ENCODE data around the gene IMPA2. TPM values are rescaled to one million over a fixed set of nuclear protein-coding genes. Genes with fewer than 3 reads are reported as not detected.

The IMPA2 gene
- total RNA-seq, 1 experiment from 2014 or later = 37.6 TPM

DNA sequence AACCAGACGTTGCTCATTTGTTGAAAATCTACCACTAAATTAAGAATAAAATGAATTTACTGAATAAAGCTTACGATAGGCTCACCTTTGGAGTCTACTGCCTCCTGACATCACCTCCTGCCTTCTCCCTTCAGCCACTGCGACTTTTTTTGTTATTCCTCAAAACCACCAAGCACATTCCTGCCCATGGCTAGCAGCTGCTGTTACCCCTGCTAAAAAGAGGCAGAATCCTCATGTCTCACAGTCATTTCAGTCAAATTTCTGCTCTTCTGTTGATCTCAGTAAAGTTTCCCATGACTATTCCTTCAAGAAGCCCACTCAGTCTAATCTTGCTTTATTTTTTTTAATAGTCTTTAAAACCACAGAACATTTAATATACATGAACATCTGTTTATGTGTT, 71.6 kb downstream of the IMPA2 start:
- no peak for TF ChIP-seq SIN3A (IDR thresholded peaks at IDR 0.05; ENCODE audit: borderline replicate concordance, insufficient read depth, low read depth, low read length)
- TF ChIP-seq, protein P1, sequence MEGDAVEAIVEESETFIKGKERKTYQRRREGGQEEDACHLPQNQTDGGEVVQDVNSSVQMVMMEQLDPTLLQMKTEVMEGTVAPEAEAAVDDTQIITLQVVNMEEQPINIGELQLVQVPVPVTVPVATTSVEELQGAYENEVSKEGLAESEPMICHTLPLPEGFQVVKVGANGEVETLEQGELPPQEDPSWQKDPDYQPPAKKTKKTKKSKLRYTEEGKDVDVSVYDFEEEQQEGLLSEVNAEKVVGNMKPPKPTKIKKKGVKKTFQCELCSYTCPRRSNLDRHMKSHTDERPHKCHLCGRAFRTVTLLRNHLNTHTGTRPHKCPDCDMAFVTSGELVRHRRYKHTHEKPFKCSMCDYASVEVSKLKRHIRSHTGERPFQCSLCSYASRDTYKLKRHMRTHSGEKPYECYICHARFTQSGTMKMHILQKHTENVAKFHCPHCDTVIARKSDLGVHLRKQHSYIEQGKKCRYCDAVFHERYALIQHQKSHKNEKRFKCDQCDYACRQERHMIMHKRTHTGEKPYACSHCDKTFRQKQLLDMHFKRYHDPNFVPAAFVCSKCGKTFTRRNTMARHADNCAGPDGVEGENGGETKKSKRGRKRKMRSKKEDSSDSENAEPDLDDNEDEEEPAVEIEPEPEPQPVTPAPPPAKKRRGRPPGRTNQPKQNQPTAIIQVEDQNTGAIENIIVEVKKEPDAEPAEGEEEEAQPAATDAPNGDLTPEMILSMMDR (IDR thresholded peaks at IDR 0.05) = no peak
- TF ChIP-seq, protein P2, sequence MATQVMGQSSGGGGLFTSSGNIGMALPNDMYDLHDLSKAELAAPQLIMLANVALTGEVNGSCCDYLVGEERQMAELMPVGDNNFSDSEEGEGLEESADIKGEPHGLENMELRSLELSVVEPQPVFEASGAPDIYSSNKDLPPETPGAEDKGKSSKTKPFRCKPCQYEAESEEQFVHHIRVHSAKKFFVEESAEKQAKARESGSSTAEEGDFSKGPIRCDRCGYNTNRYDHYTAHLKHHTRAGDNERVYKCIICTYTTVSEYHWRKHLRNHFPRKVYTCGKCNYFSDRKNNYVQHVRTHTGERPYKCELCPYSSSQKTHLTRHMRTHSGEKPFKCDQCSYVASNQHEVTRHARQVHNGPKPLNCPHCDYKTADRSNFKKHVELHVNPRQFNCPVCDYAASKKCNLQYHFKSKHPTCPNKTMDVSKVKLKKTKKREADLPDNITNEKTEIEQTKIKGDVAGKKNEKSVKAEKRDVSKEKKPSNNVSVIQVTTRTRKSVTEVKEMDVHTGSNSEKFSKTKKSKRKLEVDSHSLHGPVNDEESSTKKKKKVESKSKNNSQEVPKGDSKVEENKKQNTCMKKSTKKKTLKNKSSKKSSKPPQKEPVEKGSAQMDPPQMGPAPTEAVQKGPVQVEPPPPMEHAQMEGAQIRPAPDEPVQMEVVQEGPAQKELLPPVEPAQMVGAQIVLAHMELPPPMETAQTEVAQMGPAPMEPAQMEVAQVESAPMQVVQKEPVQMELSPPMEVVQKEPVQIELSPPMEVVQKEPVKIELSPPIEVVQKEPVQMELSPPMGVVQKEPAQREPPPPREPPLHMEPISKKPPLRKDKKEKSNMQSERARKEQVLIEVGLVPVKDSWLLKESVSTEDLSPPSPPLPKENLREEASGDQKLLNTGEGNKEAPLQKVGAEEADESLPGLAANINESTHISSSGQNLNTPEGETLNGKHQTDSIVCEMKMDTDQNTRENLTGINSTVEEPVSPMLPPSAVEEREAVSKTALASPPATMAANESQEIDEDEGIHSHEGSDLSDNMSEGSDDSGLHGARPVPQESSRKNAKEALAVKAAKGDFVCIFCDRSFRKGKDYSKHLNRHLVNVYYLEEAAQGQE (IDR thresholded peaks at IDR 0.05; ENCODE audit: insufficient read depth in 1 of 2, low read depth in 2 of 2, low read length in 1 of 2) = no peak
- no peak for TF ChIP-seq POLR2AphosphoS5 (IDR thresholded peaks at IDR 0.05; ENCODE audit: low read depth, low read length)
- TF ChIP-seq TCF7L2 (IDR thresholded peaks at IDR 0.05; ENCODE audit: low read depth, low read length) = no peak
- Histone ChIP-seq H3K9me3 (ENCODE audit: control insufficient read depth, insufficient read depth, low read depth, low read length) (no peaks in the 10 kb centered on the region), H3K36me3 (ENCODE audit: control insufficient read depth, insufficient read depth, low read length) (no peaks in the 10 kb centered on the region), H3K27ac (ENCODE audit: low read length) (no peak overlapping the region), H3K27me3 (ENCODE audit: control insufficient read depth, insufficient read depth, low read length) (no peaks in the 10 kb centered on the region), H3K4me3 (ENCODE audit: low read depth in 2 of 2, low read length in 2 of 2) (no peak overlapping the region), H3K4me1 (ENCODE audit: control insufficient read depth, insufficient read depth, low read length) (no peaks in the 10 kb centered on the region)
- POLR2A ChIA-PET = no interaction called here
- BruUV-seq (replicated peaks) = no TSS peak
- no peak for ATAC-seq
- CTCF ChIA-PET = no interaction called here
- DNase-seq (ENCODE audit: low read depth, low spot score) = no peak
- intact Hi-C loops (cut with micrococcal nuclease; ENCODE audit: unreplicated experiment) = no loop called here
- in situ Hi-C loops (cut with HindIII; ENCODE audit: low pct_unique_long_range_greater_than_20kb, low sequenced_read_pairs) = no loop called here

DNA sequence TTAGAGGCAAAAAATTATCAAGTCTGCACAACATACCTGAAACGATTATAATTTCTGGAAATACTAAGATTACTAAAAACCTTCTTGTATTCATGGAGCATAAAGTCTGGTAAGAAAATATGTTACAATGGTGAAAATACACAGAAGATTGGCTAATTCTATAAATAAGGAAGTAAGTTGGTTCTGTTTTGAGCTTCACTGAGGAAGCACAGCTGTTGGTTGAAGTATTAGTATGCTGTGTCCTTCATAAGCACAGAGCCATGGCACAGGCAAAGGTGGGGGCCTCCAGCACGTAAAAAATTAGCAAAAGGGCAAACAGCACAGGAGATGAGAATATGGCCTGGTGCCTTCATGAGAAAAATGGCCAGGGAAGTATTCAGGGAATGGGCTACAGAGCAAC, 72.0 kb downstream of the IMPA2 start:
- TF ChIP-seq POLR2AphosphoS5 (IDR thresholded peaks at IDR 0.05; ENCODE audit: low read depth, low read length) (no peak), SIN3A (IDR thresholded peaks at IDR 0.05; ENCODE audit: borderline replicate concordance, insufficient read depth, low read depth, low read length) (no peak)
- TF ChIP-seq, protein P1 (IDR thresholded peaks at IDR 0.05) = no peak
- TF ChIP-seq, protein P2 (IDR thresholded peaks at IDR 0.05; ENCODE audit: insufficient read depth in 1 of 2, low read depth in 2 of 2, low read length in 1 of 2) = no peak
- ChIA-PET POLR2A (no interaction called here), CTCF (no interaction called here)
- no peaks in the 10 kb centered on the region for H3K27me3 ChIP-seq (ENCODE audit: control insufficient read depth, insufficient read depth, low read length)
- H3K36me3 ChIP-seq (ENCODE audit: control insufficient read depth, insufficient read depth, low read length) = no peaks in the 10 kb centered on the region
- ATAC-seq (no peak), DNase-seq (ENCODE audit: low read depth, low spot score) (no peak)
- intact Hi-C loops (cut with micrococcal nuclease; ENCODE audit: unreplicated experiment) (no loop called here), in situ Hi-C loops (cut with HindIII; ENCODE audit: low pct_unique_long_range_greater_than_20kb, low sequenced_read_pairs) (no loop called here)
- no peak overlapping the region for H3K4me3 ChIP-seq (ENCODE audit: low read depth in 2 of 2, low read length in 2 of 2)
- H3K9me3 ChIP-seq (ENCODE audit: control insufficient read depth, insufficient read depth, low read depth, low read length) = no peaks in the 10 kb centered on the region
- H3K27ac ChIP-seq (ENCODE audit: low read length) = no peak overlapping the region
- no TSS peak for BruUV-seq (replicated peaks)
- no peaks in the 10 kb centered on the region for H3K4me1 ChIP-seq (ENCODE audit: control insufficient read depth, insufficient read depth, low read length)
